ENCODE data around the gene MAGEC1. TPM values are rescaled to one million over a fixed set of nuclear protein-coding genes. Genes with fewer than 3 reads are reported as not detected.

The MAGEC1 gene, protein sequence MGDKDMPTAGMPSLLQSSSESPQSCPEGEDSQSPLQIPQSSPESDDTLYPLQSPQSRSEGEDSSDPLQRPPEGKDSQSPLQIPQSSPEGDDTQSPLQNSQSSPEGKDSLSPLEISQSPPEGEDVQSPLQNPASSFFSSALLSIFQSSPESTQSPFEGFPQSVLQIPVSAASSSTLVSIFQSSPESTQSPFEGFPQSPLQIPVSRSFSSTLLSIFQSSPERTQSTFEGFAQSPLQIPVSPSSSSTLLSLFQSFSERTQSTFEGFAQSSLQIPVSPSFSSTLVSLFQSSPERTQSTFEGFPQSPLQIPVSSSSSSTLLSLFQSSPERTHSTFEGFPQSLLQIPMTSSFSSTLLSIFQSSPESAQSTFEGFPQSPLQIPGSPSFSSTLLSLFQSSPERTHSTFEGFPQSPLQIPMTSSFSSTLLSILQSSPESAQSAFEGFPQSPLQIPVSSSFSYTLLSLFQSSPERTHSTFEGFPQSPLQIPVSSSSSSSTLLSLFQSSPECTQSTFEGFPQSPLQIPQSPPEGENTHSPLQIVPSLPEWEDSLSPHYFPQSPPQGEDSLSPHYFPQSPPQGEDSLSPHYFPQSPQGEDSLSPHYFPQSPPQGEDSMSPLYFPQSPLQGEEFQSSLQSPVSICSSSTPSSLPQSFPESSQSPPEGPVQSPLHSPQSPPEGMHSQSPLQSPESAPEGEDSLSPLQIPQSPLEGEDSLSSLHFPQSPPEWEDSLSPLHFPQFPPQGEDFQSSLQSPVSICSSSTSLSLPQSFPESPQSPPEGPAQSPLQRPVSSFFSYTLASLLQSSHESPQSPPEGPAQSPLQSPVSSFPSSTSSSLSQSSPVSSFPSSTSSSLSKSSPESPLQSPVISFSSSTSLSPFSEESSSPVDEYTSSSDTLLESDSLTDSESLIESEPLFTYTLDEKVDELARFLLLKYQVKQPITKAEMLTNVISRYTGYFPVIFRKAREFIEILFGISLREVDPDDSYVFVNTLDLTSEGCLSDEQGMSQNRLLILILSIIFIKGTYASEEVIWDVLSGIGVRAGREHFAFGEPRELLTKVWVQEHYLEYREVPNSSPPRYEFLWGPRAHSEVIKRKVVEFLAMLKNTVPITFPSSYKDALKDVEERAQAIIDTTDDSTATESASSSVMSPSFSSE
- total RNA-seq (2022; extraction: Qiagen RNA extraction; ENCODE audit: low read depth) = 0.02 to 0.16 TPM (median 0.04 TPM) in 4 of 5 replicates, not detected in the other

DNA sequence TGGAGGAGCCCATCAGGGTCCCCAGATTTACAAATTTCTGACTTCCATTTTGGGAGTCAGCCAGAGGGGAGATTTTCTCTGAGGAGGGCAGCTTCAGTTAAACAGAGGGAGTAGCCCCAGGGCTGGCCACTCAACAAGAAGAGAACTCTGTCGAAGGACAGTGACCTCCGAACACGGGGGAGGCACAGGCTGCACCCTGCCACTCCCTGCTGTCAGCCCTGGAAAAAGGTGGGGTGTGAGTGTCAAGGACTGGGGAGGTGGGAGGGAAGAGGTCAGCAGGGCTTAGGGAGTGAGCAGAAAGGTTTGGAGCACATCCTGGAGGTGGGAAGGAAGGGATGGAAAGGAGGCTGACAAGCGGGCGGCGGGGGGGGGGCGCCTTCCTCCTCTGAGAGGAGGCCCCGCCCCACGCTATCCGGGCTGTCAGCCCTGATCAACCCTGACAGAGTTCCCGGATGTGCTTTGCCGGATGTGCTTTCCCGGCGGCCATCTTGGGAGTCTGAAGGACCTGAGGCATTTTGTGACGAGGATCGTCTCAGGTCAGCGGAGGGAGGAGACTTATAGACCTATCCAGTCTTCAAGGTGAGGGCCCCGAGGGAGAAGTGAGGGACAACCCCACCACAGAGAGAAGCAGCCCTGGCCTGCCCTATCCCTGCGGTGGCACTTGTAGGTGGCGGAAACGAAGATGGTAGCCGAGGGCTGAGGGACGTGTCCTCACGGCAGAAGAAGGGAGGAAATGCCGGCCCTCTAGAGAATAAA lies at the start of gene MAGEC1:
TSS of gene MAGEC1 (plus strand) at position 495 of the 756 bp plus-strand sequence. CDS start 1,179 bp downstream, outside the sequence.

Other genes with a start within 250 kb of the MAGEC1 start
- gene SPANXD, start 205.2 kb upstream of the MAGEC1 start, total RNA-seq (2022; extraction: Qiagen RNA extraction; ENCODE audit: low read depth) = 0.17 TPM in 1 of 5 replicates, not detected in the others
- gene MAGEC3, start 65.6 kb upstream of the MAGEC1 start, total RNA-seq (2022; extraction: Qiagen RNA extraction; ENCODE audit: low read depth) = not detected in 5 replicates